ENCODE measurements around the gene MYORG. TPM values are rescaled to one million over a fixed set of nuclear protein-coding genes. Genes with fewer than 3 reads are reported as not detected.

The MYORG gene
- total RNA-seq, 1 experiment from 2014 or later: 2.4 TPM

- H3K4me3 Mint-ChIP-seq (ENCODE audit: unreplicated experiment): no peak overlapping the region
- POLR2A ChIA-PET: no interaction called here
- intact Hi-C loops (cut with micrococcal nuclease): no loop called here
- CTCF ChIA-PET: interaction anchor here (9.3 kb wide), 1 partner anchor 48 kb away, joined by 198 read pairs; no protein-coding TSS in a partner anchor
- H3K27ac Mint-ChIP-seq (ENCODE audit: low read depth, unreplicated experiment): no peak overlapping the region
- H3K27me3 Mint-ChIP-seq (ENCODE audit: insufficient read depth, unreplicated experiment): no peaks in the 10 kb centered on the region
- no peaks in the 10 kb centered on the region for H3K9me3 Mint-ChIP-seq (ENCODE audit: unreplicated experiment)
- TF ChIP-seq CTCF (IDR thresholded peaks at IDR 0.05; ENCODE audit: unreplicated experiment): no peak
- peaks cover 8% of the 10 kb centered on the region for H3K4me1 Mint-ChIP-seq (ENCODE audit: insufficient read depth, unreplicated experiment)
- H3K36me3 Mint-ChIP-seq (ENCODE audit: insufficient read depth, unreplicated experiment): no peaks in the 10 kb centered on the region
- BruUV-seq (replicated peaks): no TSS peak
- DNase-seq (ENCODE audit: unreplicated experiment): no peak
These were observed 5.4 kb upstream of the MYORG start for GRCh38 chr9:34382054-34382453.

DNA sequence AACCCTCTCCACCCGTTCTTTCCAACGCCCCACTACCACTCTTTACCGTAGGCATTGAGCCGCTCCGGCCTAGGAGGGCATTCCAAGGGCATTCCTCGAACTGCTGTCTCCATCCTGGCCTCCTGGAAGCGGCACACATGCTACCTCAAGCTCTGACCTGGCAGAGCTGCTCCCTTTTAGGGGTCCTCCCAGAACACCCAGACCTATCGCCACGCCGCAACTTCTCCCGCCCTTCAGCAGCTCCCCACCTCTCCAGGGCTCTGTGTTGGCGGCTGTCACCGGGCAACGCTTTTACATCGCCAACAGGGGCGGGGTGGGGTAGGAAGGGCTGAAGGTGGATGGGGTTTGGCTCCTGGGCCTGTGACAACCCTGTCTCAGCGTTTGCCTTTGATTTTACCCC lies 4.6 kb upstream of the MYORG start:
- H3K27ac Mint-ChIP-seq (ENCODE audit: low read depth, unreplicated experiment): no peak overlapping the region
- TF ChIP-seq CTCF (IDR thresholded peaks at IDR 0.05; ENCODE audit: unreplicated experiment): no peak
- BruUV-seq (replicated peaks): no TSS peak
- intact Hi-C loops (cut with micrococcal nuclease): no loop called here
- H3K36me3 Mint-ChIP-seq (ENCODE audit: insufficient read depth, unreplicated experiment): no peaks in the 10 kb centered on the region
- ChIA-PET POLR2A (no interaction called here), CTCF (interaction anchor here (9.3 kb wide), 1 partner anchor 47 kb away, joined by 198 read pairs; no protein-coding TSS in a partner anchor)
- no peaks in the 10 kb centered on the region for H3K27me3 Mint-ChIP-seq (ENCODE audit: insufficient read depth, unreplicated experiment)
- H3K4me3 Mint-ChIP-seq (ENCODE audit: unreplicated experiment): no peak overlapping the region
- no peak for DNase-seq (ENCODE audit: unreplicated experiment)
- H3K4me1 Mint-ChIP-seq (ENCODE audit: insufficient read depth, unreplicated experiment): peaks cover 8% of the 10 kb centered on the region
- H3K9me3 Mint-ChIP-seq (ENCODE audit: unreplicated experiment): no peaks in the 10 kb centered on the region

GRCh38 chr9:34380511-34381315 lies 4.0 kb upstream of the MYORG start:
- H3K27me3 Mint-ChIP-seq (ENCODE audit: insufficient read depth, unreplicated experiment): no peaks in the 10 kb centered on the region
- POLR2A ChIA-PET: no interaction called here
- H3K4me1 Mint-ChIP-seq (ENCODE audit: insufficient read depth, unreplicated experiment): peaks cover 14% of the 10 kb centered on the region

More at GRCh38 chr9:34380511-34381315, 4.0 kb upstream of the MYORG start:
- no TSS peak for BruUV-seq (replicated peaks)
- H3K9me3 Mint-ChIP-seq (ENCODE audit: unreplicated experiment): no peaks in the 10 kb centered on the region
- DNase-seq (ENCODE audit: unreplicated experiment): peak; percentile 48
- intact Hi-C loops (cut with micrococcal nuclease): no loop called here
- no peaks in the 10 kb centered on the region for H3K36me3 Mint-ChIP-seq (ENCODE audit: insufficient read depth, unreplicated experiment)
- no peak for TF ChIP-seq CTCF (IDR thresholded peaks at IDR 0.05; ENCODE audit: unreplicated experiment)
- no peak overlapping the region for H3K4me3 Mint-ChIP-seq (ENCODE audit: unreplicated experiment)
- CTCF ChIA-PET: interaction anchor here (0.7 to 9.3 kb wide), 7 partner anchors 23 to 231 kb away, joined by 3 to 198 read pairs (median 7); partner anchors contain the start of gene RPP25L
- H3K27ac Mint-ChIP-seq (ENCODE audit: low read depth, unreplicated experiment): no peak overlapping the region

All from MCF 10A (cell line).